ENCODE data around the gene PCDHGC4. TPM values are rescaled to one million over a fixed set of nuclear protein-coding genes. Genes with fewer than 3 reads are reported as not detected.

Gene PCDHGC4
- total and polyA plus RNA-seq, 2 donors (not counting 3 experiments of a cell fraction or from before 2014, with no cell fraction given) = 0.25 to 2.1 TPM

- no peaks in the 10 kb centered on the region for H3K9me3 ChIP-seq (replicated peaks; ENCODE audit: control insufficient read depth, insufficient read depth, low read length)
- H2AFZ ChIP-seq (ENCODE audit: low read depth, low read length) = no peak overlapping the region
- no peaks in the 10 kb centered on the region for H3K36me3 ChIP-seq (ENCODE audit: control insufficient read depth in 2 of 2, extremely low read depth in 1 of 2, insufficient read depth in 2 of 2, low read length in 2 of 2)
- H3K4me3 ChIP-seq (replicated peaks in 1 of 3; ENCODE audit: insufficient read depth in 1 of 3, low read depth in 1 of 3, low read length in 3 of 3) = no peak overlapping the region
- H3K9me1 ChIP-seq (replicated peaks; ENCODE audit: control insufficient read depth, extremely low read depth, insufficient read depth, low read length) = no peaks in the 10 kb centered on the region
- H3K27ac ChIP-seq (ENCODE audit: insufficient read depth, low read depth, low read length) = no peak overlapping the region
- H3K4me1 ChIP-seq (ENCODE audit: control insufficient read depth, extremely low read depth, insufficient read depth, low read length) = no peaks in the 10 kb centered on the region
- H3K27me3 ChIP-seq (ENCODE audit: control insufficient read depth in 2 of 2, insufficient read depth in 2 of 2, low read length in 2 of 2) = peaks cover 10 to 25% of the 10 kb centered on the region in 2 experiments
- intact Hi-C loops (cut with micrococcal nuclease) (no loop called here), dilution Hi-C loops (cut with MboI; ENCODE audit: extremely low pct_ligation_motif_present, low sequenced_read_pairs) (no loop called here)
- no peak overlapping the region for H3K9ac ChIP-seq (replicated peaks; ENCODE audit: extremely low read depth, insufficient read depth, low read length)
- H3K79me2 ChIP-seq (ENCODE audit: control insufficient read depth, insufficient read depth, low read length) = no peaks in the 10 kb centered on the region
- POLR2A ChIA-PET = no interaction called here
- FAIRE-seq (no peak), DNase-seq (ENCODE audit: low read depth, low spot score) (no peak)
- H4K20me1 ChIP-seq (replicated peaks; ENCODE audit: control insufficient read depth, extremely low read depth, insufficient read depth, low read length) = no peaks in the 10 kb centered on the region
- no TSS peak for BruUV-seq (replicated peaks)
- CTCF ChIA-PET = interaction anchor here (0.6 to 2.7 kb wide), 5 partner anchors 9 to 121 kb away, joined by 3 to 18 read pairs (median 3); partner anchors contain the start of genes PCDHGA12 and PCDHGA6
- no peak overlapping the region for H3K4me2 ChIP-seq (ENCODE audit: insufficient read depth, low read length)
- TF ChIP-seq, protein P1, sequence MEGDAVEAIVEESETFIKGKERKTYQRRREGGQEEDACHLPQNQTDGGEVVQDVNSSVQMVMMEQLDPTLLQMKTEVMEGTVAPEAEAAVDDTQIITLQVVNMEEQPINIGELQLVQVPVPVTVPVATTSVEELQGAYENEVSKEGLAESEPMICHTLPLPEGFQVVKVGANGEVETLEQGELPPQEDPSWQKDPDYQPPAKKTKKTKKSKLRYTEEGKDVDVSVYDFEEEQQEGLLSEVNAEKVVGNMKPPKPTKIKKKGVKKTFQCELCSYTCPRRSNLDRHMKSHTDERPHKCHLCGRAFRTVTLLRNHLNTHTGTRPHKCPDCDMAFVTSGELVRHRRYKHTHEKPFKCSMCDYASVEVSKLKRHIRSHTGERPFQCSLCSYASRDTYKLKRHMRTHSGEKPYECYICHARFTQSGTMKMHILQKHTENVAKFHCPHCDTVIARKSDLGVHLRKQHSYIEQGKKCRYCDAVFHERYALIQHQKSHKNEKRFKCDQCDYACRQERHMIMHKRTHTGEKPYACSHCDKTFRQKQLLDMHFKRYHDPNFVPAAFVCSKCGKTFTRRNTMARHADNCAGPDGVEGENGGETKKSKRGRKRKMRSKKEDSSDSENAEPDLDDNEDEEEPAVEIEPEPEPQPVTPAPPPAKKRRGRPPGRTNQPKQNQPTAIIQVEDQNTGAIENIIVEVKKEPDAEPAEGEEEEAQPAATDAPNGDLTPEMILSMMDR (IDR thresholded peaks at IDR 0.05; ENCODE audit: extremely low read depth in 1 of 2, insufficient read depth in 1 of 2, low read depth in 1 of 2, low read length in 2 of 2) = no peak
- TF ChIP-seq JUN (IDR thresholded peaks at IDR 0.05; ENCODE audit: borderline replicate concordance, insufficient read depth, insufficient read length, low read depth) = no peak
- TF ChIP-seq GATA2 (IDR thresholded peaks at IDR 0.05; ENCODE audit: insufficient read depth, insufficient read length, low read depth, low read length) = no peak
- TF ChIP-seq MYC (IDR thresholded peaks at IDR 0.05; ENCODE audit: low read depth, low read length) = no peak
- TF ChIP-seq EZH2 (IDR thresholded peaks at IDR 0.05; ENCODE audit: borderline replicate concordance, low read depth, low read length, severe bottlenecking) = no peak
- no peak for TF ChIP-seq POLR2AphosphoS5 (IDR thresholded peaks at IDR 0.05; ENCODE audit: insufficient read depth, low read depth, low read length)
- TF ChIP-seq, protein P2, sequence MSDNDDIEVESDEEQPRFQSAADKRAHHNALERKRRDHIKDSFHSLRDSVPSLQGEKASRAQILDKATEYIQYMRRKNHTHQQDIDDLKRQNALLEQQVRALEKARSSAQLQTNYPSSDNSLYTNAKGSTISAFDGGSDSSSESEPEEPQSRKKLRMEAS (IDR thresholded peaks at IDR 0.05; ENCODE audit: insufficient read depth, insufficient read length) = no peak
- TF ChIP-seq POLR2A (IDR thresholded peaks at IDR 0.05; ENCODE audit: low read depth, low read length) = no peak
- TF ChIP-seq FOS (IDR thresholded peaks at IDR 0.05; ENCODE audit: borderline replicate concordance, insufficient read depth, low read length) = no peak
Observed at GRCh38 chr5:141494761-141495452, 10.1 kb downstream of the PCDHGC4 start.
